GM12873 (cell line): ENCODE data around the gene C5orf22.

Experiments used
- CTCF ChIP-seq: IDR thresholded peaks from 2 replicates; pipeline ENCODE4 v1.5.1; 2012; ENCODE audit warnings: low read depth, mild to moderate bottlenecking, moderate library complexity, low read length, control low read depth; ENCODE audit not compliant: insufficient read depth; ENCODE audit errors: missing control alignments

C5orf22 gene

GRCh38 chr5:31530541-31531265 lies 1.4 kb upstream of the C5orf22 start:
- TF ChIP-seq CTCF: no peak

GRCh38 chr5:31531543-31531887 lies 586 bp upstream of the C5orf22 start:
- TF ChIP-seq CTCF: no peak

GRCh38 chr5:31534527-31535046 lies 2.5 kb downstream of the C5orf22 start:
- TF ChIP-seq CTCF: no peak

- TF ChIP-seq CTCF: no peak
These were observed 4.8 kb downstream of the C5orf22 start for GRCh38 chr5:31536873-31537272.

GRCh38 chr5:31537349-31537748 lies 5.2 kb downstream of the C5orf22 start:
- TF ChIP-seq CTCF: no peak

- no peak for TF ChIP-seq CTCF
These were observed 5.8 kb downstream of the C5orf22 start for GRCh38 chr5:31537851-31538250.

- no peak for TF ChIP-seq CTCF
These were observed 19.8 kb downstream of the C5orf22 start for GRCh38 chr5:31551878-31552277.
